ENCODE results near the gene TOP2B.

The TOP2B gene

DNA sequence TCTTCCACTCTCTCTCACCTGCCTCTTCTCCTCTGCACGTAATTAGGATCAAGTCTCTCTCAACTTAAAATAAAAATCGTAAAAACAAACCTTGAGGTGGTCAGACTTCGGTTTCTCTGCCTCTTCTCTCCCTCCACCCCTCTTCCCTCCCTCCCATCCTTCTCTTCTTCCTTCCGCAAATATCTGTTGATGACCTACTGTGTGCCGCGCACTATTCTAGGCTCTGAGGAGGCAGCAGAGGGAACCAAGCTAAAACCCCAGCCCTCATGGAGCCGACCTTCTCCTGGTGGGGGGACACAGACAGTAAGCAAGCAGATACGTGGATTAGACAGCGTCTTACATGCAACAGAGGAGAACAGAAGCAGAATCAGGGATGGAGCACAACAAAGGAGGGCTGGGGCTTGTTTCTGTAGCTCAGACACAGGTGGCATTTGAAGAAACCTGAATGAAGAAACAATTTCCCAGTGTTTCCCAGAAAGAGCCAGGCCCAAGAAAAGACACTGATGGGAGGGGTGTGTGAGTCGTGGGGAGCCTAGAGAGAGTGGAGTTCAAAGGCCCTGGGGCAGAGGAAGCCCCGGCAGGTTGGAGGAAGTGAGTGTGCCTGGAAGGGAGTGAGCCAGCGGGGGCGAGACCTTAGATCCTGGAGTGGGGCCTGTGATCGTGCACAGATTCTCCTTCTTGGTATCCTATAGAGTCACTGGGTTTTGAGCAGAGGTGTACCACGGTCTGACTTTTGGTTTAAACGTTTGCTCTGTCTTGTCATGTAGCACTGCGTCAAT lies 80.5 kb downstream of the TOP2B start:
- TF ChIP-seq POLR2A (IDR thresholded peaks at IDR 0.05; ENCODE audit: extremely low read depth, insufficient read length) (no peak), MAX (IDR thresholded peaks at IDR 0.05; ENCODE audit: low read depth, low read length) (no peak)
- TF ChIP-seq, protein P1, sequence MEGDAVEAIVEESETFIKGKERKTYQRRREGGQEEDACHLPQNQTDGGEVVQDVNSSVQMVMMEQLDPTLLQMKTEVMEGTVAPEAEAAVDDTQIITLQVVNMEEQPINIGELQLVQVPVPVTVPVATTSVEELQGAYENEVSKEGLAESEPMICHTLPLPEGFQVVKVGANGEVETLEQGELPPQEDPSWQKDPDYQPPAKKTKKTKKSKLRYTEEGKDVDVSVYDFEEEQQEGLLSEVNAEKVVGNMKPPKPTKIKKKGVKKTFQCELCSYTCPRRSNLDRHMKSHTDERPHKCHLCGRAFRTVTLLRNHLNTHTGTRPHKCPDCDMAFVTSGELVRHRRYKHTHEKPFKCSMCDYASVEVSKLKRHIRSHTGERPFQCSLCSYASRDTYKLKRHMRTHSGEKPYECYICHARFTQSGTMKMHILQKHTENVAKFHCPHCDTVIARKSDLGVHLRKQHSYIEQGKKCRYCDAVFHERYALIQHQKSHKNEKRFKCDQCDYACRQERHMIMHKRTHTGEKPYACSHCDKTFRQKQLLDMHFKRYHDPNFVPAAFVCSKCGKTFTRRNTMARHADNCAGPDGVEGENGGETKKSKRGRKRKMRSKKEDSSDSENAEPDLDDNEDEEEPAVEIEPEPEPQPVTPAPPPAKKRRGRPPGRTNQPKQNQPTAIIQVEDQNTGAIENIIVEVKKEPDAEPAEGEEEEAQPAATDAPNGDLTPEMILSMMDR (IDR thresholded peaks at IDR 0.05; ENCODE audit: low read depth, low read length), result no peak
- no peak for DNase-seq (ENCODE audit: low read depth)
- H3K4me3 ChIP-seq (ENCODE audit: low read depth, low read length), result no peak overlapping the region

DNA sequence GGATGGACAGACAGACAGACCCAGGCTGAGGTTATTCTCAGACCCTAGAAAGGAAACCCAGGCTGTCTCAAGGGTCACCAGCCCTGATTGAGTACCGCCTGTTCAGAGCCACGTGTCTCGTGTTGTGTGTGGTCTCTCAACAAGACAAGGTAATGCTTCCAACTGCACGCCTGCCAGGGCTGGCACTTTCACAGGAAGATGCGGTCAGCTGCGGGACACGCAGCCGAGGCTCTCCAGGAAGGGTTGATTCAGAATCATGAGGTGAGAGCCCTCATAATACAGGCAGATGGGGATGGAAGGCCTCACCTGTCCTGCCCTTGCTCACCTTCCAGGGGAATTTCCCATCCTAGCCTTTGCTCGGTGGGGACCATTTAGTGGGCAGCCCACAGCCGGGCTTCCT lies 81.4 kb downstream of the TOP2B start:
- DNase-seq (ENCODE audit: low read depth), result no peak
- TF ChIP-seq POLR2A (IDR thresholded peaks at IDR 0.05; ENCODE audit: extremely low read depth, insufficient read length) (no peak), MAX (IDR thresholded peaks at IDR 0.05; ENCODE audit: low read depth, low read length) (no peak), MYC (IDR thresholded peaks at IDR 0.05; ENCODE audit: low read depth, low read length) (no peak)
- TF ChIP-seq, protein P1 (IDR thresholded peaks at IDR 0.05; ENCODE audit: low read depth, low read length), result no peak
- H3K4me3 ChIP-seq (ENCODE audit: low read depth, low read length), result no peak overlapping the region

DNA sequence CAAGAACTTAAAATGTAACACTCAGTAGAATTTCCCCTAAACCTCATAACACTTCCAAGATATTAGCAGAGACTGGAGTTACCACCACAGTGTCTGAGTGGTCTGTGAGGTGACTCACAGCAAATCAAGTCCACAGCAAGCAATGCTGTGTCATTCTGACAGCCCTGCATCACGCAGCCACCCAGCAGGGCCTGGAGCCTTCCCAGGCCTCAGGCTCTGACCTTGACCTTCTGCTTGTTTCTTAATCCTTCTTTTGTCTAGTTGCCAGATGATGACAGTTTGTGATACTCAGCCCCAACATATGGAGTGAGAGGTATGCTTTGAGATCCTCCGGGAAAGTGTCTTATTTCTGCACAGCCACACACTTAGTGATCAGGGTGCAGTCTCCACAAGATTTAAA lies 82.5 kb downstream of the TOP2B start:
- TF ChIP-seq MAX (IDR thresholded peaks at IDR 0.05; ENCODE audit: low read depth, low read length), result no peak
- no peak for TF ChIP-seq MYC (IDR thresholded peaks at IDR 0.05; ENCODE audit: low read depth, low read length)
- no peak for TF ChIP-seq POLR2A (IDR thresholded peaks at IDR 0.05; ENCODE audit: extremely low read depth, insufficient read length)
- TF ChIP-seq, protein P1 (IDR thresholded peaks at IDR 0.05; ENCODE audit: low read depth, low read length), result no peak

DNA sequence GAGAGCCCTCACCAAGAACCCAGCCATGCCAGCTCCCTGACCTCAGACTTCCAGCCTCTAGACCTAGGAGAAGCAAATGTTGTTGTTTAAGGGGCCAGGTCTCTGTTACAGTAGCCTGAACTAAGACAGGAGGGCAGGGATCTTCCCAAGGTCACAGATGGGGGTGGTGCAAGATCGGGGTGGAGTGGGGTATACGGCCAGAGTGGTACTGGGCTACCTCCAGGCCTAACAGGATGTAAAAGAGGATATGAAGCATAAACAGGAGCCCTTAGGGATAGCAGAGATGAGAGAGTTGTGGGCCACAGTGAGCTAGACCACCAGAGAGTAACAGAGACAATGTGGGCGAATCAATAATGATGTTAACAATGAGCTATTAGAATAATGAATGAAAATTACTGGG lies 82.9 kb downstream of the TOP2B start:
- no peak for DNase-seq (ENCODE audit: low read depth)
- H3K4me3 ChIP-seq (ENCODE audit: low read depth, low read length), result no peak overlapping the region
- TF ChIP-seq MYC (IDR thresholded peaks at IDR 0.05; ENCODE audit: low read depth, low read length), result no peak
- no peak for TF ChIP-seq POLR2A (IDR thresholded peaks at IDR 0.05; ENCODE audit: extremely low read depth, insufficient read length)
- no peak for TF ChIP-seq MAX (IDR thresholded peaks at IDR 0.05; ENCODE audit: low read depth, low read length)
- TF ChIP-seq, protein P1 (IDR thresholded peaks at IDR 0.05; ENCODE audit: low read depth, low read length), result no peak

More for the DNA sequence above, 82.5 kb downstream of the TOP2B start:
- peak; percentile 67 for DNase-seq (ENCODE audit: low read depth)
- no peak overlapping the region for H3K4me3 ChIP-seq (ENCODE audit: low read depth, low read length)

- DNase-seq (ENCODE audit: low read depth), result no peak
- TF ChIP-seq MAX (IDR thresholded peaks at IDR 0.05; ENCODE audit: low read depth, low read length), result no peak
- TF ChIP-seq, protein P1 (IDR thresholded peaks at IDR 0.05; ENCODE audit: low read depth, low read length), result no peak
- TF ChIP-seq MYC (IDR thresholded peaks at IDR 0.05; ENCODE audit: low read depth, low read length), result no peak
- H3K4me3 ChIP-seq (ENCODE audit: low read depth, low read length), result no peak overlapping the region
Observed at GRCh38 chr3:25581335-25581734, 83.4 kb downstream of the TOP2B start.

Measured in NB4 (cell line).